ENCODE results near the gene POLR2J.
"Not testable (repeated sequence)": the region's sequence is repeated elsewhere in the genome, so short reads cannot be mapped to it uniquely, and the experiment has no call there.

DNA sequence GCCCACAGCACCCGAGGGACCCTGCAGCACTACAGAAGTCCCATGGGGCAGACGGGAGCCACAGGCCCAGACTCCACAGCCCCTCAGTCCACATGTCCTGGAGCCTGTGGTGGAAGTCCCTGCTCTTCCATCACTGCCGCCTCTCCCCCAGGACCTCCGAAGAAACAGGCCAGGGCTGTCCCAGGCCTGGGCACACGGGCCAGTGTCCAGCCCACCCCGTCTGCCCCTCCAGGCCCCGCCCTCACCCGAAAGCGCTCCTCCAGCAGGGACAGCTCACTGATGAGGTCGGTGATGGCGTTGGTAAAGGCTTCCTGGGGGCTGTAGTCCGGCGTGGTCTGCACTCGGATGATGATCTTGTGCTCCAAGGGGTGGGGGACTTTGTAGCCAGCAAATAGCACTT is 4.6 kb downstream of the POLR2J start:
- not testable (repeated sequence) for TF ChIP-seq CTCF, POLR2AphosphoS5, POLR2A (IDR thresholded peaks at IDR 0.05)

All from sigmoid colon (tissue), 4 donors.